HL-60 (cell line): Measurements from ENCODE around the gene ACSF3.

Experiments
- GABPA ChIP-seq: IDR thresholded peaks from 2 replicates; pipeline ENCODE4 v1.6.1; 2012; ENCODE audit warnings: low read depth
- POLR2AphosphoS5 ChIP-seq: IDR thresholded peaks from 2 replicates; pipeline ENCODE4 v1.6.1; 2012; ENCODE audit warnings: low read depth
- SPI1 ChIP-seq: IDR thresholded peaks from 2 replicates; pipeline ENCODE4 v1.6.1; 2012; ENCODE audit warnings: low read depth, mild to moderate bottlenecking, borderline replicate concordance
- TF ChIP-seq, protein P1 (sequence below): IDR thresholded peaks from one replicate; pipeline ENCODE4 v1.5.1; 2011; ENCODE audit warnings: low read length, control low read depth, inconsistent platforms; ENCODE audit not compliant: insufficient read depth

- TF ChIP-seq, protein P1, sequence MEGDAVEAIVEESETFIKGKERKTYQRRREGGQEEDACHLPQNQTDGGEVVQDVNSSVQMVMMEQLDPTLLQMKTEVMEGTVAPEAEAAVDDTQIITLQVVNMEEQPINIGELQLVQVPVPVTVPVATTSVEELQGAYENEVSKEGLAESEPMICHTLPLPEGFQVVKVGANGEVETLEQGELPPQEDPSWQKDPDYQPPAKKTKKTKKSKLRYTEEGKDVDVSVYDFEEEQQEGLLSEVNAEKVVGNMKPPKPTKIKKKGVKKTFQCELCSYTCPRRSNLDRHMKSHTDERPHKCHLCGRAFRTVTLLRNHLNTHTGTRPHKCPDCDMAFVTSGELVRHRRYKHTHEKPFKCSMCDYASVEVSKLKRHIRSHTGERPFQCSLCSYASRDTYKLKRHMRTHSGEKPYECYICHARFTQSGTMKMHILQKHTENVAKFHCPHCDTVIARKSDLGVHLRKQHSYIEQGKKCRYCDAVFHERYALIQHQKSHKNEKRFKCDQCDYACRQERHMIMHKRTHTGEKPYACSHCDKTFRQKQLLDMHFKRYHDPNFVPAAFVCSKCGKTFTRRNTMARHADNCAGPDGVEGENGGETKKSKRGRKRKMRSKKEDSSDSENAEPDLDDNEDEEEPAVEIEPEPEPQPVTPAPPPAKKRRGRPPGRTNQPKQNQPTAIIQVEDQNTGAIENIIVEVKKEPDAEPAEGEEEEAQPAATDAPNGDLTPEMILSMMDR, result no peak
- TF ChIP-seq POLR2AphosphoS5 (no peak), GABPA (no peak), SPI1 (no peak)
Measured at GRCh38 chr16:89140401-89140800, 46.7 kb downstream of the ACSF3 start.
